ENCODE data around the gene RNF152. TPM values are rescaled to one million over a fixed set of nuclear protein-coding genes. Genes with fewer than 3 reads are reported as not detected.

Gene RNF152
- total and polyA plus RNA-seq, 4 donors, result 21.2 to 58.2 (median 31.3) TPM

DNA sequence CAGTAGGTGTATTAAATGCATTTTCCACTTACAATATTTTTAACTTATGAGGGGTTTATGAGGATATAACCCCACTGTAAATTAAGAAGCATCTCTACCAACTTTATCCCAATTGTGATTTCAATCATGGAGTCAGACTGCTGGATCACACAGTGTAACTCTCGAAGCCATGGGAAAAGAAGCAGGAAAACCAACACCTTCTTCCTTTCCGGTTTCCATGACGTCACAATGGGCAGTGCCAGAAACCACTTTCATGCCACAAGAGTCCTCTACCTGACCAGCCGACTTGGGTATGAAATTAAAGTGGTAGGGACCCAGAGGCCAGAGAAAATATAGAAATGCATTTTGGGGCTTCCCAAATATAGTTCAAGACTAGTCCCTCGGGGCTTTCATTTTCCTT, 4.2 kb downstream of the RNF152 start:
- DNase-seq (ENCODE audit: low read depth in 4 of 6, low spot score in 6 of 6), result no peak
- WGBS (ENCODE audit: insufficient coverage), result 92% methylated on average over 2 of the region's 5 CpGs
- H3K27ac ChIP-seq (ENCODE audit: low read depth, low read length), result no peak overlapping the region

DNA sequence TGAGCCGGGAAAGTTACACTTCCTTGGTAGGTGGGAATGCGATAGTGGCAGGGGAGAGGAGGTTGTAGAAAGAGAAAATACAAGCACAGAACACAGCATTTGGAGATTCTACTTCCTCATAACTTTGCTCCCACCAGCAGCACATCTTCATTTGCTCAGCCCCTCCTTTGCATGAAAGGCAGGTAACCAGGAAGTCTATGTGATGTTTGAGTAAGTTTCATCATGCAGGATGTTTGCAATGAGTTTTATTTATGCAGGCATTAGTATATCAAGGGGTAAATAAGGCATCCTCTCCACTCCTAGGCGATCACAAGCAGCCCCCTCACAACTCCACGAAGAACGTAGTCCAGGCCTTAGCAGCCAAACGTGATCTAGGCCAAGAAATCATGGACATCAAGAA, 5.0 kb downstream of the RNF152 start:
- Histone ChIP-seq H3K9me3 (ENCODE audit: control insufficient read depth, insufficient read depth, low read length) (no peaks in the 10 kb centered on the region), H3K27ac (ENCODE audit: low read depth, low read length) (no peak overlapping the region), H3K27me3 (ENCODE audit: control insufficient read depth, insufficient read depth, low read length) (peaks cover 2% of the 10 kb centered on the region), H3K4me1 (ENCODE audit: control insufficient read depth, insufficient read depth, low read length) (peaks cover 7% of the 10 kb centered on the region), H3K4me3 (ENCODE audit: low read depth, low read length) (no peak overlapping the region), H3K36me3 (ENCODE audit: control insufficient read depth, insufficient read depth, low read length) (no peaks in the 10 kb centered on the region)
- DNase-seq (ENCODE audit: low read depth in 4 of 6, low spot score in 6 of 6), result no peak
- no CpG with 5 or more reads among the region's 6 CpGs for WGBS (ENCODE audit: insufficient coverage)

More for the DNA sequence above, 4.2 kb downstream of the RNF152 start:
- Histone ChIP-seq H3K4me3 (ENCODE audit: low read depth, low read length) (no peak overlapping the region), H3K36me3 (ENCODE audit: control insufficient read depth, insufficient read depth, low read length) (no peaks in the 10 kb centered on the region), H3K4me1 (ENCODE audit: control insufficient read depth, insufficient read depth, low read length) (peaks cover 14% of the 10 kb centered on the region), H3K9me3 (ENCODE audit: control insufficient read depth, insufficient read depth, low read length) (no peaks in the 10 kb centered on the region), H3K27me3 (ENCODE audit: control insufficient read depth, insufficient read depth, low read length) (peaks cover 2% of the 10 kb centered on the region)

DNA sequence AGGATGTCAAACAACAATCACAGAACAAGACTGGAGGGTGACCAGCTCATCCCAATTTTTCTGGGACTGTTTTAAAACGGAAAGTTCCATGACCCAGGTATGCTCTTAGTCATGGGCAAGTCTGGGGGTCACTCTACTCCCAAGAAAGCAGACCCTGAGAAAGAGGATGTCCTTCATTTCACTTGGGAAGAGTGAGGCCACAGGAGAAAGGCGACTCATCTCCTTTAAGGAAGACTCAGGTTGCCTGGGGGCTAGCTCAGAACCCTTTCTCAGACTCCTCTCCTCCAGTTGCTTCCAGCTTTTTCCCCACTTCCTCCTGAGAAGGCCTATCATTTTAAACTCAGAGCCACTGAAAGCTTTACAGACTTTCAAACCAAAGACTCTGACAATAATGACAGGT, 9.3 kb downstream of the RNF152 start:
- DNase-seq (ENCODE audit: low read depth in 4 of 6, low spot score in 6 of 6), result no peak
- Histone ChIP-seq H3K4me3 (ENCODE audit: low read depth, low read length) (no peak overlapping the region), H3K27me3 (ENCODE audit: control insufficient read depth, insufficient read depth, low read length) (no peaks in the 10 kb centered on the region), H3K9me3 (ENCODE audit: control insufficient read depth, insufficient read depth, low read length) (no peaks in the 10 kb centered on the region), H3K4me1 (ENCODE audit: control insufficient read depth, insufficient read depth, low read length) (no peaks in the 10 kb centered on the region), H3K36me3 (ENCODE audit: control insufficient read depth, insufficient read depth, low read length) (no peaks in the 10 kb centered on the region), H3K27ac (ENCODE audit: low read depth, low read length) (no peak overlapping the region)
- 75% methylated on average over 1 of the region's 2 CpGs for WGBS (ENCODE audit: insufficient coverage)

DNA sequence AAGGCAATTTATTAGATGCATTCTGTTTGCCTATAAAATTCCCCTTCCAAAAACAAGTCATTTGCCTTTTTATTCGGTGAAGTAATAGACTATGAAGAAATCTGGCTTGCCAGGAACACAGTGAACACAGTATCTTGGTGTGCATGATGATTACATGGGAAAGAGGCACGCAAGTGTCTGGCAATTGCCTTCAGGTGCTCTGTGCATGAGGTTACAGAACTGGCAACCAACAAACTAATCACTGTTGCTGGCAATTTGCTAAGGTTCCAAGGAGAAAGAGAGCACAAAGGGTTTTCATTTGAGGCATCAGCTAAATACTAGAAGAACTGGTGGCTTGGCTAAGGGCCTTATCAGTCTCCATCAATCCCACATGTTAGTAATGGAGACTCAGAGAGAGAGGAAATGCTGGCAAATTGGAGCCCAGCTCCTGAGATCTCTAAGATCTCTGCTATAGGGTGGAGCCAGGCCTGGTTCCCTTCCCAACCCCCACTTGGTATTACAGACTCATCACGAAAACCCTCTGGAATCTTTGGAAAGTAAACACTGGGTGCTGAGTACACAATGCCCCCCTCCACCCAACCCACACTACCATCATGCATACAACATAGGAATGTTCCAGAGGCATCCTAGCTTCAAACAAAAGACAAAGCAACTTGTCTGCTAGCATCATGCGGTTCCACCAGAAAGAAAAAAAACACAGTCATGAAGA, 10.4 kb downstream of the RNF152 start:
- no peak for DNase-seq (ENCODE audit: low read depth in 4 of 6, low spot score in 6 of 6)
- WGBS (ENCODE audit: insufficient coverage), result 83% methylated on average over 3 of the region's 4 CpGs
- no peaks in the 10 kb centered on the region for H3K4me1 ChIP-seq (ENCODE audit: control insufficient read depth, insufficient read depth, low read length)
- H3K4me3 ChIP-seq (ENCODE audit: low read depth, low read length), result no peak overlapping the region
- no peaks in the 10 kb centered on the region for H3K27me3 ChIP-seq (ENCODE audit: control insufficient read depth, insufficient read depth, low read length)
- H3K36me3 ChIP-seq (ENCODE audit: control insufficient read depth, insufficient read depth, low read length), result no peaks in the 10 kb centered on the region
- no peak overlapping the region for H3K27ac ChIP-seq (ENCODE audit: low read depth, low read length)
- no peaks in the 10 kb centered on the region for H3K9me3 ChIP-seq (ENCODE audit: control insufficient read depth, insufficient read depth, low read length)

DNA sequence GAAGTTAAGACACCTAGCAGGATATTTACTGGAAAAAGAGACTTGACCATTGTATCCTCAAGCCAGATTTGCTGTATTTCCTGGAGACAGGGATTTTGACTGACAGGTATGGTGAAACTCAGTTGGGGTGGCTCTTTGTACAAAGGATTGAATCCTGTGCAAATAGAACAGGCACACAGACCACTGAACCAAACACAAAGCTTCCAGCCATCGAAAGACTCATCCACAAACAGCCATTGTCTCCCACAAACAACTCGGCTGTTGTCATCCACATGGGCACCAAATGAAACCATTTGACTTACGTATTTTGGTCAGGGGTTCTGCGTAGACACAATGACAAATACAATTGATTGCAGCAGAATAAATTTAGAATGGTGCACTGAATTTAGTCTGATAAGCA, 15.9 kb downstream of the RNF152 start:
- no peak overlapping the region for H3K4me3 ChIP-seq (ENCODE audit: low read depth, low read length)
- H3K36me3 ChIP-seq (ENCODE audit: control insufficient read depth, insufficient read depth, low read length), result no peaks in the 10 kb centered on the region
- no peaks in the 10 kb centered on the region for H3K4me1 ChIP-seq (ENCODE audit: control insufficient read depth, insufficient read depth, low read length)
- no peak overlapping the region for H3K27ac ChIP-seq (ENCODE audit: low read depth, low read length)
- H3K27me3 ChIP-seq (ENCODE audit: control insufficient read depth, insufficient read depth, low read length), result no peaks in the 10 kb centered on the region
- WGBS (ENCODE audit: insufficient coverage), result 0% methylated on average over 1 of the region's 4 CpGs
- DNase-seq (ENCODE audit: low read depth in 4 of 6, low spot score in 6 of 6), result peak in 1 of 6 donors; percentile 35
- no peaks in the 10 kb centered on the region for H3K9me3 ChIP-seq (ENCODE audit: control insufficient read depth, insufficient read depth, low read length)

DNA sequence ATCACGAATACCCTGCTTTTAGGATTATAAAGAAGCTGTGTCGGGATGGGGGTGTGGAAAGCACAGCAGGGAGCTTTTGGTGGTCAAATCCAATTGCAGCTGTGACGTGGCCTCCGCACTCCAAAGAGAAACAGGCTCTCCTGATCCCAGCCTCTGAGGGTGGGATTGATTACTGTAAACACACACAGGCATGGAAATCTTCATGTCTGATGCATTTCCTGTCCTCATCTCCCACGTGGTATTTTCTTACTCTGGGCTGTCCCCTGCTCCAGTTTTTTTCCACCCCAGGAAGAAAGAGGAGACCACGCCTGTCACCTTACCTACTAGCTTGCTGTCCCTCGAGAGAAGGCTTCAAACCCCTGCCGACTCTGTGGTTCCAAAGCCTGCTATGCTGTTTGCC, 22.7 kb downstream of the RNF152 start:
- Histone ChIP-seq H3K4me1 (ENCODE audit: control insufficient read depth, insufficient read depth, low read length) (peaks cover 2% of the 10 kb centered on the region), H3K4me3 (ENCODE audit: low read depth, low read length) (no peak overlapping the region), H3K27me3 (ENCODE audit: control insufficient read depth, insufficient read depth, low read length) (no peaks in the 10 kb centered on the region), H3K27ac (ENCODE audit: low read depth, low read length) (no peak overlapping the region), H3K9me3 (ENCODE audit: control insufficient read depth, insufficient read depth, low read length) (no peaks in the 10 kb centered on the region), H3K36me3 (ENCODE audit: control insufficient read depth, insufficient read depth, low read length) (no peaks in the 10 kb centered on the region)
- WGBS (ENCODE audit: insufficient coverage), result 39% methylated on average over 2 of the region's 8 CpGs
- DNase-seq (ENCODE audit: low read depth in 4 of 6, low spot score in 6 of 6), result no peak

DNA sequence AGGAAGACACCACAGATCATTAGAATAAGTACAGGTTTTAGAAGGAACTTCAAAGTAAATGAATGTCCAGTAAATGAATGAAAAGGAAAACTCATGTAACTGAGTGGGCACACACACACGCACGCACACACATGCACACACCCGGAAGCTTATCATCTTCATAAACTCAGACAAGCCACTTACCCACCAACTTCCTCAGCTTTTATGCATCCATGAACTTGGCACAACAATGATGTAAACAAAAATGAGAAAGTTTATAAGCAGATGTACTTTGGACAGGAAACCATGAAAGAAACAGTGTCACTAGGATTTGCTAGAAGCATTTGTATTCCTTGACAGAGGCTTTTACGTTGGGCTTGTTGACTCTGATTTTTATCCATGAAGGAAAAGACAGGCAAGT, 23.2 kb downstream of the RNF152 start:
- no CpG with 5 or more reads among the region's 4 CpGs for WGBS (ENCODE audit: insufficient coverage)
- peaks cover 2% of the 10 kb centered on the region for H3K4me1 ChIP-seq (ENCODE audit: control insufficient read depth, insufficient read depth, low read length)
- H3K27me3 ChIP-seq (ENCODE audit: control insufficient read depth, insufficient read depth, low read length), result no peaks in the 10 kb centered on the region
- H3K27ac ChIP-seq (ENCODE audit: low read depth, low read length), result no peak overlapping the region
- no peak for DNase-seq (ENCODE audit: low read depth in 4 of 6, low spot score in 6 of 6)
- H3K36me3 ChIP-seq (ENCODE audit: control insufficient read depth, insufficient read depth, low read length), result no peaks in the 10 kb centered on the region
- no peak overlapping the region for H3K4me3 ChIP-seq (ENCODE audit: low read depth, low read length)
- H3K9me3 ChIP-seq (ENCODE audit: control insufficient read depth, insufficient read depth, low read length), result no peaks in the 10 kb centered on the region

DNA sequence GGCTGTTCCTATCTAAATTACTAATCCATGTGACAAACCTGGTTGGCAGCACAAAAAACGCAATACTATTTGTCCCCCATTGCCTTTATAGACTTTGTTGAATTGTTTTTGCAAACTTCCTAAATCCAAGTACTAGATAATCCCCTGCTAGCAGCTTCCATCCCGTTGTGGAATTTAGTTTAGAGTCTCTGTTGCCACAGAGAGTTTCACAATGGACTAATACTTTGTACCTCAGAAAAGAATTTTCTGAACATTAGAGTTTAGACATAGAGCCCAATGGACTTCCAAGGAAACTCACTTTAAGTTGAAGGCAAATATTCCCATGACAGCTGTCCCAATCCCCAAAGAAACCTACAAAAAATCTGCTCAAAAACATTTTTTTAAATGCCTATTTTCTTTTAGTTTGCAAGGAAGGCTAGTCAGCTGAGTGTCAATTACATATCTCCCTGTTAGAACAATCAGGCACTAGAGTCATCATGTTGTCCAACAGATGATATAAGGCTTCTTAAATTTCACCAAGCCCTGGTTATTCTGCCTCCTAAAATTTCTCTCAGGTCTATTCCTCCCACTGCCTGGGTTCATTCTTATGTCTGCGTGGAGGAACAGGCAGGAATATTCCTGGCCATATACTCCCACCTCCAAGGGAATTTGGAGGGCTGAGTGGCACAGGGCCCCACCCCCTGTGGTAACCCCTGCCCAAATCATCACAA, 27.2 kb downstream of the RNF152 start:
- H3K27me3 ChIP-seq (ENCODE audit: control insufficient read depth, insufficient read depth, low read length), result no peaks in the 10 kb centered on the region
- no peaks in the 10 kb centered on the region for H3K9me3 ChIP-seq (ENCODE audit: control insufficient read depth, insufficient read depth, low read length)
- H3K36me3 ChIP-seq (ENCODE audit: control insufficient read depth, insufficient read depth, low read length), result no peaks in the 10 kb centered on the region
- 33% methylated on average over 1 of the region's 3 CpGs for WGBS (ENCODE audit: insufficient coverage)
- peaks cover 2% of the 10 kb centered on the region for H3K4me1 ChIP-seq (ENCODE audit: control insufficient read depth, insufficient read depth, low read length)
- no peak overlapping the region for H3K4me3 ChIP-seq (ENCODE audit: low read depth, low read length)
- H3K27ac ChIP-seq (ENCODE audit: low read depth, low read length), result no peak overlapping the region
- DNase-seq (ENCODE audit: low read depth in 4 of 6, low spot score in 6 of 6), result no peak

DNA sequence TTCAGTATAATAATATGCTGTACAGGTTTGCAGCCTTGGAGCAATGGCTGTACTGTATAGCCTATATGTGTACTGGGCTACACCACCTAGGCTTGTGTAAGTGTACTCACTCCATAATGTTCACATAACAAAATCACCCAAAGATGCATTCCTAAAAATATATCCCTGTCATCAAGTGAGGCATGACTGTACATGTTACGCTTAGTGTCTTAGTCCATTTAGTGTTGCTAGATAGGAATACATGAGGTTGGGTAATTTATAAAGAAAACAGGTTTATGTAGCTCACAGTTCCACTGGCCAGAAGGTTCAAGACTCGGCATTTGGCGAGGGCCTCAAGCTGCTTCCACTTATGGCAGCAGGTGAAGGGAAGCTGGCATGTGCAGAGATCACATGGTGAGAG, 31.4 kb downstream of the RNF152 start:
- no peaks in the 10 kb centered on the region for H3K4me1 ChIP-seq (ENCODE audit: control insufficient read depth, insufficient read depth, low read length)
- WGBS (ENCODE audit: insufficient coverage), result 83% methylated on average over 1 of the region's 3 CpGs
- no peaks in the 10 kb centered on the region for H3K36me3 ChIP-seq (ENCODE audit: control insufficient read depth, insufficient read depth, low read length)
- no peak for DNase-seq (ENCODE audit: low read depth in 4 of 6, low spot score in 6 of 6)
- H3K27me3 ChIP-seq (ENCODE audit: control insufficient read depth, insufficient read depth, low read length), result no peaks in the 10 kb centered on the region
- H3K27ac ChIP-seq (ENCODE audit: low read depth, low read length), result no peak overlapping the region
- no peaks in the 10 kb centered on the region for H3K9me3 ChIP-seq (ENCODE audit: control insufficient read depth, insufficient read depth, low read length)
- no peak overlapping the region for H3K4me3 ChIP-seq (ENCODE audit: low read depth, low read length)

DNA sequence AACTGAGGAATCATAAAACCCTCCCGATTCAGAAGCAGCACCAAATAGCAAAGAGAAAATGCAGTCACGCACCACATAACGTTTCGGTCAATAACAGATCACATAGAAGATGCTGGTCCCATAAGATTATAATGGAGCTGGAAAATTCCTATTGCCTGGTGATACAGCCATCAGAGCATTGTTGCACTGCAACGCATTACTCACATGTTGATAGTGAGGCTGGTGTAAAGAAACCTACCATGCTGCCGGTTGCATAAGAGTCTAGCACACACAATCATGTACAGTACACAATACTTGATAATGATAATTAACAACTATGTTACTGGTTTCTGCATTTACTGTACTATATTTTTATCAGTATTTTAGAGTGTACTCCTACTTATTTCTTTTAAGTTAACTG, 32.5 kb downstream of the RNF152 start:
- H3K36me3 ChIP-seq (ENCODE audit: control insufficient read depth, insufficient read depth, low read length), result peaks cover 3% of the 10 kb centered on the region
- H3K27me3 ChIP-seq (ENCODE audit: control insufficient read depth, insufficient read depth, low read length), result no peaks in the 10 kb centered on the region
- H3K4me1 ChIP-seq (ENCODE audit: control insufficient read depth, insufficient read depth, low read length), result no peaks in the 10 kb centered on the region
- H3K4me3 ChIP-seq (ENCODE audit: low read depth, low read length), result no peak overlapping the region
- WGBS (ENCODE audit: insufficient coverage), result no CpG with 5 or more reads among the region's 6 CpGs
- H3K9me3 ChIP-seq (ENCODE audit: control insufficient read depth, insufficient read depth, low read length), result no peaks in the 10 kb centered on the region
- no peak for DNase-seq (ENCODE audit: low read depth in 4 of 6, low spot score in 6 of 6)
- H3K27ac ChIP-seq (ENCODE audit: low read depth, low read length), result no peak overlapping the region

Data from spinal cord (tissue), 10 donors.